NCI-H2107 treated with DMSO at 0.1 percent for 48 hours (cell line): Measurements from ENCODE around the gene PAK1.
A peak's percentile ranks its signal among the peaks of the same experiment; 100 is the strongest.
"Not testable (repeated sequence)": the region's sequence is repeated elsewhere in the genome, so short reads cannot be mapped to it uniquely, and the experiment has no call there.

ENCODE experiments used
- DNase-seq: peaks from one replicate; lab custom pipeline; 2025; ENCODE audit not compliant: unreplicated experiment; lab: John Stamatoyannopoulos, UW

PAK1 gene

GRCh38 chr11:77407613-77408012, 66.3 kb downstream of the PAK1 start:
- peak; percentile 73 for DNase-seq

- DNase-seq = peak; percentile 78
These were observed 67.5 kb downstream of the PAK1 start for GRCh38 chr11:77406396-77406795.

- DNase-seq = no peak
These were observed 70.7 kb downstream of the PAK1 start for GRCh38 chr11:77403211-77403610.

GRCh38 chr11:77402218-77402556, 71.7 kb downstream of the PAK1 start:
- DNase-seq = peak; percentile 57

GRCh38 chr11:77401486-77402217, 72.2 kb downstream of the PAK1 start:
- DNase-seq = no peak

GRCh38 chr11:77400775-77401449, 73.0 kb downstream of the PAK1 start:
- DNase-seq = no peak

- no peak for DNase-seq
These were observed 73.6 kb downstream of the PAK1 start for GRCh38 chr11:77400271-77400670.

- no peak for DNase-seq
These were observed 76.3 kb downstream of the PAK1 start for GRCh38 chr11:77397631-77398030.

- no peak for DNase-seq
These were observed 77.0 kb downstream of the PAK1 start for GRCh38 chr11:77396911-77397310.

GRCh38 chr11:77396305-77396704, 77.6 kb downstream of the PAK1 start:
- no peak for DNase-seq

- peak; percentile 47 for DNase-seq
These were observed 78.3 kb downstream of the PAK1 start for GRCh38 chr11:77395460-77396173.

GRCh38 chr11:77392842-77393241, 81.1 kb downstream of the PAK1 start:
- no peak for DNase-seq

GRCh38 chr11:77387701-77388100, 86.2 kb downstream of the PAK1 start:
- DNase-seq = no peak

- DNase-seq = no peak
These were observed 87.7 kb downstream of the PAK1 start for GRCh38 chr11:77386178-77386577.

GRCh38 chr11:77385255-77385771, 88.6 kb downstream of the PAK1 start:
- DNase-seq = not testable (repeated sequence)

- no peak for DNase-seq
These were observed 89.3 kb downstream of the PAK1 start for GRCh38 chr11:77384571-77384970.

GRCh38 chr11:77383349-77383748, 90.5 kb downstream of the PAK1 start:
- DNase-seq = not testable (repeated sequence)

GRCh38 chr11:77381729-77382665, 91.9 kb downstream of the PAK1 start:
- no peak for DNase-seq

- DNase-seq = no peak
These were observed 94.0 kb downstream of the PAK1 start for GRCh38 chr11:77379934-77380333.

GRCh38 chr11:77379253-77379652, 94.6 kb downstream of the PAK1 start:
- DNase-seq = no peak

- no peak for DNase-seq
These were observed 96.2 kb downstream of the PAK1 start for GRCh38 chr11:77377734-77378133.
